ENCODE data around the gene DLG2.

- TF ChIP-seq CTCF (IDR thresholded peaks at IDR 0.05; ENCODE audit: low read length) (no peak), EZH2phosphoT487 (IDR thresholded peaks at IDR 0.05; ENCODE audit: low read length) (no peak), EZH2 (optimal IDR thresholded peaks at IDR 0.05; ENCODE audit: low read depth, low read length) (no peak)
These were observed 68.7 kb downstream of the DLG2 start for GRCh38 chr11:85558411-85558810.

Measured in MM.1S (cell line).